ENCODE results near the gene CAMK1D.
A peak's percentile ranks its signal among the peaks of the same experiment; 100 is the strongest.
"Not testable (repeated sequence)": the region's sequence is repeated elsewhere in the genome, so short reads cannot be mapped to it uniquely, and the experiment has no call there.

Gene CAMK1D

GRCh38 chr10:12431151-12432101 lies 82.1 kb downstream of the CAMK1D start:
- no peak for DNase-seq

GRCh38 chr10:12432402-12433189 lies 83.2 kb downstream of the CAMK1D start:
- DNase-seq: no peak

GRCh38 chr10:12434277-12434676 lies 84.9 kb downstream of the CAMK1D start:
- no peak for DNase-seq

- not testable (repeated sequence) for DNase-seq
Observed at GRCh38 chr10:12434677-12435076, 85.3 kb downstream of the CAMK1D start.

- DNase-seq: no peak
Observed at GRCh38 chr10:12435348-12435747, 86.0 kb downstream of the CAMK1D start.

GRCh38 chr10:12438919-12439692 lies 89.8 kb downstream of the CAMK1D start:
- no peak for DNase-seq

- DNase-seq: not testable (repeated sequence)
Observed at GRCh38 chr10:12439767-12440166, 90.4 kb downstream of the CAMK1D start.

GRCh38 chr10:12443026-12443425 lies 93.7 kb downstream of the CAMK1D start:
- no peak for DNase-seq

GRCh38 chr10:12444981-12445700 lies 95.8 kb downstream of the CAMK1D start:
- no peak for DNase-seq

GRCh38 chr10:12445701-12446334 lies 96.5 kb downstream of the CAMK1D start:
- no peak for DNase-seq

- no peak for DNase-seq
Observed at GRCh38 chr10:12448340-12448728, 99.0 kb downstream of the CAMK1D start.

- DNase-seq: peak; percentile 88
Observed at GRCh38 chr10:12448729-12449391, 99.5 kb downstream of the CAMK1D start.

- DNase-seq: no peak
Observed at GRCh38 chr10:12455318-12455717, 106.0 kb downstream of the CAMK1D start.

GRCh38 chr10:12455766-12456165 lies 106.4 kb downstream of the CAMK1D start:
- DNase-seq: no peak

GRCh38 chr10:12459340-12459739 lies 110.0 kb downstream of the CAMK1D start:
- DNase-seq: no peak

GRCh38 chr10:12459762-12460161 lies 110.4 kb downstream of the CAMK1D start:
- no peak for DNase-seq

GRCh38 chr10:12463459-12463838 lies 114.1 kb downstream of the CAMK1D start:
- DNase-seq: no peak

- peak; percentile 41 for DNase-seq
Observed at GRCh38 chr10:12465385-12466136, 116.2 kb downstream of the CAMK1D start.

- no peak for DNase-seq
Observed at GRCh38 chr10:12466704-12467305, 117.5 kb downstream of the CAMK1D start.

- no peak for DNase-seq
Observed at GRCh38 chr10:12469345-12469744, 120.0 kb downstream of the CAMK1D start.

Data from hematopoietic multipotent progenitor cell treated with erythropoietin and hydrocortisone succinate and interleukin-3 and kit ligand, for 4 days (in vitro differentiated cells).